ENCODE measurements around the gene KIF5C.

Gene KIF5C

DNA sequence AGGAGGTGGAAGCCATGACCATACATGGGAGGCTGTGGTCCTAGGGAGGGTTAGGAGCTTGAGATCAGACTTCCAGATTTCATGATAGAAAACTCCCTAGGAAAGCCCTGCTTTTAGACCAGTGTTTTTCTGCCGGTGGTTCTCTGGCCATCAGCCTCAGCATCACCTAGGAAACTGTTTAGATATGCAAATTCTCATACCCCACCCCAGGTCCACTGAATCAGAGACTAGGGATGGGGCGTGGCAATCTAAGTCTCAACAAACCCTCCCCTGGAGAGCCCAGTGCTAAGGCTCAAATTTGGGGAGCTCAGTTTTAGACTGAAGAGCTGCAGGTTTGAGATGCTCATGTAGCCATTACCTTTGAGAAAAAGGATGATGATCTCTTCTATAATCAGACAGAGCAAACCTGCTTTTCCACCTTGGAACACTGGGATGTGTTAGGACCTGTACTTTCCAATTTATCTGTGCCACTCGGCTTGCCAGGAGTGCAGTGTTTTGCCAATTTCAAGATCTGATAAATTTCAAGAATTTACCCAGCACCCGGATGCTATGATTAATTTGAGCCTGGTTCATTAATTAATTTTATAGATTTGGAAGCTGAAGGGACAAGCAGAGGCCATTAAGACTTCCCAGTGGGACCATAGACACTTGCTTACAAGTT is 132.0 kb downstream of the KIF5C start:
- peaks cover 31% of the 10 kb centered on the region for H3K4me1 Mint-ChIP-seq
- H3K4me3 Mint-ChIP-seq = no peak overlapping the region
- H3K27ac Mint-ChIP-seq = no peak overlapping the region
- H3K27me3 Mint-ChIP-seq (ENCODE audit: low read depth) = peaks cover 4% of the 10 kb centered on the region
- H3K9me3 Mint-ChIP-seq = no peaks in the 10 kb centered on the region
- TF ChIP-seq CTCF (IDR thresholded peaks at IDR 0.05; ENCODE audit: unreplicated experiment in 3 of 3) = no peak
- peaks cover 31% of the 10 kb centered on the region for H3K36me3 Mint-ChIP-seq (ENCODE audit: low read depth)

GRCh38 chr2:149008381-149008780 is 133.4 kb downstream of the KIF5C start:
- H3K4me1 Mint-ChIP-seq = peaks cover 21% of the 10 kb centered on the region
- no peaks in the 10 kb centered on the region for H3K9me3 Mint-ChIP-seq
- H3K36me3 Mint-ChIP-seq (ENCODE audit: low read depth) = peaks cover 20% of the 10 kb centered on the region
- TF ChIP-seq CTCF (IDR thresholded peaks at IDR 0.05; ENCODE audit: unreplicated experiment in 3 of 3) = no peak
- H3K4me3 Mint-ChIP-seq = no peak overlapping the region
- H3K27ac Mint-ChIP-seq = no peak overlapping the region
- H3K27me3 Mint-ChIP-seq (ENCODE audit: low read depth) = peaks cover 4% of the 10 kb centered on the region

- H3K27me3 Mint-ChIP-seq (ENCODE audit: low read depth) = peaks cover 4% of the 10 kb centered on the region
- no peak for TF ChIP-seq CTCF (IDR thresholded peaks at IDR 0.05; ENCODE audit: unreplicated experiment in 3 of 3)
- H3K9me3 Mint-ChIP-seq = no peaks in the 10 kb centered on the region
- H3K4me1 Mint-ChIP-seq = peaks cover 7% of the 10 kb centered on the region
- no peak overlapping the region for H3K4me3 Mint-ChIP-seq
- peaks cover 19% of the 10 kb centered on the region for H3K36me3 Mint-ChIP-seq (ENCODE audit: low read depth)
- no peak overlapping the region for H3K27ac Mint-ChIP-seq
These were observed 134.8 kb downstream of the KIF5C start for GRCh38 chr2:149009576-149010461.

GRCh38 chr2:149012545-149012944 is 137.5 kb downstream of the KIF5C start:
- peaks cover 19% of the 10 kb centered on the region for H3K36me3 Mint-ChIP-seq (ENCODE audit: low read depth)
- H3K27me3 Mint-ChIP-seq (ENCODE audit: low read depth) = peaks cover 4% of the 10 kb centered on the region
- no peak overlapping the region for H3K27ac Mint-ChIP-seq
- H3K4me3 Mint-ChIP-seq = no peak overlapping the region
- TF ChIP-seq CTCF (IDR thresholded peaks at IDR 0.05; ENCODE audit: unreplicated experiment in 3 of 3) = no peak
- H3K4me1 Mint-ChIP-seq = peaks cover 17% of the 10 kb centered on the region
- H3K9me3 Mint-ChIP-seq = no peaks in the 10 kb centered on the region

GRCh38 chr2:149015501-149015900 is 140.5 kb downstream of the KIF5C start:
- Mint-ChIP-seq H3K27me3 (ENCODE audit: low read depth) (no peaks in the 10 kb centered on the region), H3K9me3 (no peaks in the 10 kb centered on the region), H3K4me1 (peaks cover 37% of the 10 kb centered on the region), H3K36me3 (ENCODE audit: low read depth) (peaks cover 11% of the 10 kb centered on the region), H3K4me3 (no peak overlapping the region), H3K27ac (peak overlapping the region in 1 of 3 experiments; percentile 26)
- TF ChIP-seq CTCF (IDR thresholded peaks at IDR 0.05; ENCODE audit: unreplicated experiment in 3 of 3) = no peak

All from nephron (organoid).